Measurements from ENCODE around the gene MAU2.

DNA sequence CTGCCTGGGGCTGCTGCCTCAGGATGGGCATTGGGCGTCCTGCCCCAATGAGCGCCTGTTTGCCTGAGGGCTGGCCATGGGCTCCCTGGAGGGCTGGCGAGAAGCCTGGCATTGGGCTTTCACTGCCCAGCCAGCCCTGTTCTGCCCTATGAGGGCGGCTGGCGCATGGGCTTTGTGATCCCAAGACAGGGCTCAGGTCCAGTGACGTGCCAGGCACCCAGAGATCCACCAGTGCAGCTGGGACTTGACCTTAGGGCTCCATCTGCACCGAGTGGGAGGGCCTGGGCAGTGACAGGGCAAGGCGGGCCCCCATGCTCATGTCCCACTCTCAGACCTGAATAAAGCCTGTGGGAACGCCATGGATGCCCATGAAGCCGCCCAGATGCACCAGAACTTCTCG lies 34.3 kb downstream of the MAU2 start:
- TF ChIP-seq POLR2AphosphoS5 (IDR thresholded peaks at IDR 0.05; ENCODE audit: low read depth, low read length) (no peak), CTCF (IDR thresholded peaks at IDR 0.05) (no peak), TCF7L2 (IDR thresholded peaks at IDR 0.05; ENCODE audit: low read depth, low read length) (no peak)
- TF ChIP-seq, protein P1, sequence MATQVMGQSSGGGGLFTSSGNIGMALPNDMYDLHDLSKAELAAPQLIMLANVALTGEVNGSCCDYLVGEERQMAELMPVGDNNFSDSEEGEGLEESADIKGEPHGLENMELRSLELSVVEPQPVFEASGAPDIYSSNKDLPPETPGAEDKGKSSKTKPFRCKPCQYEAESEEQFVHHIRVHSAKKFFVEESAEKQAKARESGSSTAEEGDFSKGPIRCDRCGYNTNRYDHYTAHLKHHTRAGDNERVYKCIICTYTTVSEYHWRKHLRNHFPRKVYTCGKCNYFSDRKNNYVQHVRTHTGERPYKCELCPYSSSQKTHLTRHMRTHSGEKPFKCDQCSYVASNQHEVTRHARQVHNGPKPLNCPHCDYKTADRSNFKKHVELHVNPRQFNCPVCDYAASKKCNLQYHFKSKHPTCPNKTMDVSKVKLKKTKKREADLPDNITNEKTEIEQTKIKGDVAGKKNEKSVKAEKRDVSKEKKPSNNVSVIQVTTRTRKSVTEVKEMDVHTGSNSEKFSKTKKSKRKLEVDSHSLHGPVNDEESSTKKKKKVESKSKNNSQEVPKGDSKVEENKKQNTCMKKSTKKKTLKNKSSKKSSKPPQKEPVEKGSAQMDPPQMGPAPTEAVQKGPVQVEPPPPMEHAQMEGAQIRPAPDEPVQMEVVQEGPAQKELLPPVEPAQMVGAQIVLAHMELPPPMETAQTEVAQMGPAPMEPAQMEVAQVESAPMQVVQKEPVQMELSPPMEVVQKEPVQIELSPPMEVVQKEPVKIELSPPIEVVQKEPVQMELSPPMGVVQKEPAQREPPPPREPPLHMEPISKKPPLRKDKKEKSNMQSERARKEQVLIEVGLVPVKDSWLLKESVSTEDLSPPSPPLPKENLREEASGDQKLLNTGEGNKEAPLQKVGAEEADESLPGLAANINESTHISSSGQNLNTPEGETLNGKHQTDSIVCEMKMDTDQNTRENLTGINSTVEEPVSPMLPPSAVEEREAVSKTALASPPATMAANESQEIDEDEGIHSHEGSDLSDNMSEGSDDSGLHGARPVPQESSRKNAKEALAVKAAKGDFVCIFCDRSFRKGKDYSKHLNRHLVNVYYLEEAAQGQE (IDR thresholded peaks at IDR 0.05; ENCODE audit: insufficient read depth in 1 of 2, low read depth in 2 of 2, low read length in 1 of 2), result no peak
